Keratinocyte (primary cell): ENCODE data around the gene MCM3AP.

Experiments
- CTCF ChIP-seq, 3 experiments: IDR thresholded peaks in 1 of 3; conservative IDR thresholded peaks in 1 of 3; optimal IDR thresholded peaks in 1 of 3; 2 replicates in 2 of 3; 3 replicates in 1 of 3; pipeline versions ENCODE3 to v1.5.1; 2011; ENCODE audit warnings: low read length in 3 of 3, mild to moderate bottlenecking in 3 of 3, moderate library complexity in 2 of 3, control low read depth in 1 of 3, inconsistent platforms in 1 of 3; ENCODE audit not compliant: insufficient read depth in 2 of 3; ENCODE audit errors: extremely low read depth in 1 of 3
- EZH2 ChIP-seq: IDR thresholded peaks from one replicate; pipeline ENCODE4 v1.6.1; 2012; ENCODE audit warnings: inconsistent platforms, mild to moderate bottlenecking, low read length, moderate library complexity

GRCh38 chr21:46229923-46230260, 55.5 kb downstream of the MCM3AP start:
- no peak for TF ChIP-seq CTCF (optimal IDR thresholded peaks at IDR 0.05 in 1 of 3, IDR thresholded peaks at IDR 0.05 in 1 of 3, conservative IDR thresholded peaks at IDR 0.05 in 1 of 3; ENCODE audit: extremely low read depth in 1 of 3, insufficient read depth in 2 of 3, low read length in 3 of 3)
- no peak for TF ChIP-seq EZH2
